GM19468 (cell line): ENCODE measurements around the gene MAGEB18.

Experiments
- ATAC-seq: cut with Tn5 transposase; IDR thresholded peaks from one replicate; pipeline ENCODE4 v1.9.1; 2021; ENCODE audit warnings: mild to moderate bottlenecking, moderate library complexity, moderate number of reproducible peaks; ENCODE audit not compliant: unreplicated experiment; ENCODE audit errors: extremely low read depth

MAGEB18 gene

DNA sequence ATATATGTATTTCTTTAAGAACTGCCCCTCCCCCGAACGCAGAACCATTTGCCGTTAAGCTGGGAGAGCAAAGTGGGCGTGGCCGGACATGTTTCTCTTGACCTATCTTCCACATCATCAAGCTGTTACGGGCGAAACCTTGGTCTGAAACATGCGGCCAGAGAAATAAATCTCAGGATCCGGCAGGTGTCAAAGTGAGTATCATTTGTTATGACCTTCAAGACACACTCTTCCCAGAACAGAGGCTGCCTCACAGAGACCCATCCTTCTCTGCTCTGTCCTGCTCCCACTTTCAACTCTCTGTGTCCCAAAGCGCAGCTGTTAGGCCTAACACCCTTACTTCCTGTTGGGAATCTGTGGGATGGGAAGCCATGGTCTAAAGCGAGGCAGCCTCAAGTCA is at the start of gene MAGEB18:
Gene MAGEB18 (plus strand): TSS at position 70 of the 400 bp plus-strand sequence. CDS start 643 bp downstream, outside the sequence.
- no peak for ATAC-seq

DNA sequence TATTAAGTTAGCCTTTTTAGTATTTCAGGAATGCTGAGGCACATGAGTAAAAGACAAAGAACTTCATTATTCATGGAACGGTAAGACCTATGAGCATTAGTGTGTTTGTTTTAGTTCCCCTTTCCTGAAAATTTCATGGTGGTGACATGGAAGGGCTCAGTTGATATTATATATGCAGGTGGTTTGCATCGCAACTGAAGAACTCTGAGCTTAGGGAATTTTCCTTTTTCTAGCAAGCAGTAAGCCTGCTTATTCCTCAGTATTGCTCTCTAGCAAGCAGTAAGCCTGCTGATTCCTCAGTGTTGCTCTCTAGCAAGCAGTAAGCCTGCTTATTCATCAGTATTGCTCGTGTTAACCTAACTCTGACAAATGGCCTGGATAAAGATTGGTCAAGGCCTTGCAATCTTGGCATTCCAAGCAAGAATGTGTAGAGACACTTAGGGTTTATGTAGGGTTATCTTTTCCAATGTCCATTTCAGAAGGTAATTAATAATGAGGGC is 37.7 kb upstream of the MAGEB18 start:
- no peak for ATAC-seq

DNA sequence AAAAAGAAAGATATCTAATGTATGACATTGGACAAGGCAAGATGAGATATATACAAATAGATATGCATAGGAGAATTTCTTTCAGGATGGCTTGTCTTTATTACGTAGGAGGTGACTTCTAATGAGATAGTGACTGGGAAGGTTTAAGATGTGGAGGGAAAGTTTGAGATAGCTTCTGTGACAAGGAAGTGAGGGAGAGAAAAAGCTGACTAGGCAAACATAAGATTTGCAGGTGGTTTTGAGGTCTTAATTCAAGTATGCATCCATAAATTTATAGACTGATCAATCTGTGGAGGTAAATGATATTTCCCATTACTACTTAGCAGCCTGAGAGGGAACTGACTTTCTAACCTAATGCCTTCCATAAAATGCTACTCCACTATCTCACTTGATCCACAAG is 29.0 kb upstream of the MAGEB18 start:
- ATAC-seq, result no peak

DNA sequence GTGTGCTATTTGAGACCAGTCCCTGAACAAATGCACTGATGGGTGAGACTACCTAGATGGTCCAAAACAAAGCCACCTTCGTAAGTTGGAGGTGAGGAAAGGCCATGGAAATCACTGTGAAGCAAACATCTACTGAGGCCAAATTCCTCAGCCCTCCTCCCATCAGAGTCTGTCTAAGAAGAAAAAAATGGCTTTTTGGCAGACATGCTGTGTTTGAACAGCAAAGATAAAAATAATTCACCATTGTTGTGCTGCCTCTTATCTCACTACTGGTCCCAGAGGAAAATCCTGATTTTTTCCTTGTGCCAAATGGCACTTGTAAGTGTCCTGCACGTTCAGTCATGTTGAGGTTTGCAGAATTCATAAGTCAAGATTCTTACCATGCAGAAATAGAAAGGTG is 7.9 kb downstream of the MAGEB18 start:
- ATAC-seq, result no peak

DNA sequence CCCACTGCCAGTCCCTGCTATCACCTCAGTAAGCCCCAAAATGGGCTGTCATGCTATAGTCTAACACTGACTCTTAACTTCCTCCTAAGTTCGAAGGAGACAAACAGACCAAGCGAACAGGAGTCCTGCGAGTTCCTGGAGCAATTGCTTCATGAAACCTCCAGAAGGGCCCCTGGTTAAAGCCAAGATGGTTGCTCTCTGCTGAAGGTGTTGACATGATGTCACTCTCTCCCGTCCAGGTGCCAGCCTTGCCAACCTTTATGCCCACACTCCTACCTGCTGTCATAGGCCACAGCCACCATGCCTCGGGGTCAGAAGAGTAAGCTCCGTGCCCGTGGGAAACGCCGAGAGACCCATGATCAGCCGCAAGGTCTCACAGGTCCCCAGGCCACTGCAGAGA is 22.2 kb downstream of the MAGEB18 start, which contains the start of gene MAGEB6B:
Gene MAGEB6B (plus strand): TSS at position 301 of the 400 bp plus-strand sequence. CDS start 0 bp downstream, at position 301.
- no peak for ATAC-seq
